GM19193 (cell line): ENCODE results near the gene PRRG4.

Experiments used
- POLR2A ChIP-seq: IDR thresholded peaks from 4 replicates; pipeline ENCODE4 v1.6.1; 2011; ENCODE audit not compliant: insufficient read depth, insufficient read length; ENCODE audit errors: extremely low read depth

The PRRG4 gene

DNA sequence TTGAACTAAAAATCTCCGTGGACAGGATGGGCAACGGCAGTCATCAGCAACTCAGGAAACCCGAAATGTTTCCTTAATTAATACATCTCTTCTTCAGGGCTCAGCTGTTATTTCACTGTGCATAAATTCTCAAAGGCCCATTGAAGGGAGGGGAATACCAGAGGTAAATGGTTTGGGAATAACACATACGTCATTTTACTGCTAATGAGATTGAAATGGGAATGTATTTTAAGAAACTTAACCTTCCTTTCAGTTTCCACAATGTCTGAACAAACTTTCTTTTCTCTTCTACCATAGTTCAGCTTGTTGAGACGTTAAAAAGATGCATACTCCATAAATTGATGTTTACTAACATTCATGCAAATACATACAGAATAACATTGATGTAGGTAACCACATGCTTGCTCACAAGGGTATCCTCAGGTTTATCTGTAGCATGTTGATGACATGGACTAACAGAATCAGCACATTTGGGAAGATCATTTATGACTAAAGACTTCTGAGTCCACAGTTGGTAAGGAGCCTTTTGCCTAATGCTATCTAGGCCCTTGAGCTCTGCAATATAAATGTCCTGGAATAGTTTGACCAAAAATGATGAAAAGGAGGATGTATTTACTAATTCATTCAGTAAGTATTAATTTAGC lies 7.7 kb upstream of the PRRG4 start:
- no peak for TF ChIP-seq POLR2A

DNA sequence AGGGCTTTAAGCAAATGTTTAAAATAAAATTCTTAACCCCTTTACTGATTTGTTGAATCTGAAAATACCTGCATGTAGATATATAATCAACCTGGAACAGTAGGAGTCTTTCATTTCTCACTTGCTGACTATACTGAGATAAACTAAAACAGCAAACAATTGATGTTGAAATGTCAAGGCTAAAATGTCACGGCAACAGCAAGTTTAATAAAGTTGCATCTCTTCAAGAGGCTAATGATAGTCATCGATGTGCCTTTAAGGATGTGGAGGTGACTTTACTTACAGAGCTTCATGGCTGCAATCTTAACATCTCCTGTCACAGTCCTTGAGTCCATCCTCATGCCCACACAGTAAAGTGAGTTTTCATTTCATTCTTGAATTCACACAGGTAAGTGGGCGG lies 3.6 kb upstream of the PRRG4 start:
- TF ChIP-seq POLR2A: no peak

DNA sequence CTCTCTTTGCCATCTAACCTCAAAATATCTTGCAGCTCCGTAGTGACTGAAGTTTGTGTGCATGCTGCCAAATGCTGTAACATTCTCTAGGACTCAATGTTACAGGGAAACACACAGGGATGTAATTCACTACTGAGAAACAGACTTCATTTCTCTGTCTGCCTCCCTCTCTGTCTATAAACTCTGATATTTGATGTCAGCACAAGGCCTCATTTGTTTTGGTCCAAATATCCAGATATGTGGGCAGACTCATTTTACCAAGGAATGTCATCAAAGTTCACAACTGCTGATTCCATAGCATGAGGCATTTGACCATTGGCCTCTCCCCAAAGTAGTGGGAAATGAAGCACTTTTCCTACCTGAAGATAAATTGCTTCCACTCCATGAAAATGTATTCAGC lies 2.5 kb upstream of the PRRG4 start:
- TF ChIP-seq POLR2A: no peak

DNA sequence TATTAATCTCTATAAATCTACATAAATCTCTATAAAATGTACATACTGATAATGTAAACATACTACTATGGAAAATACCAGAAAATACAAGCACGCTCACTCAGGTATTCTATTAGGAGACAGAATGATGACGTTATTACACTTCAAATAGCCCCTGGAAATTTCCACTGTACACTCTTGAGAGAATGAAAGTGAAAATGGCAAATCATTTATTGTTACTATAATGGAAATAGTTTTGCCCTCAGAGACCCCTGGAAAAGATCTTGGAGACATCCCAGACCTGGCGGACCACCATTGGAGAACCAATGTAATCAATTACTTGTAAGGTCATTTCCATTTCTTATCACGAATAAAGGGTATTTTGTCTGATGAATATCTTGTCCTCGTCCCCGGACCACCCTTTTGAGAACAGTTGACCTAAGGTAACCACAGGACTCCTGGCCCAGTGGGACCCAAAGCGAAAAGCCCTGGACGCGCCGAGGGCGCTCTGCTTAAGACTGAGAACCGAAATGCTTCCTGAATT lies 509 bp upstream of the PRRG4 start:
- no peak for TF ChIP-seq POLR2A

DNA sequence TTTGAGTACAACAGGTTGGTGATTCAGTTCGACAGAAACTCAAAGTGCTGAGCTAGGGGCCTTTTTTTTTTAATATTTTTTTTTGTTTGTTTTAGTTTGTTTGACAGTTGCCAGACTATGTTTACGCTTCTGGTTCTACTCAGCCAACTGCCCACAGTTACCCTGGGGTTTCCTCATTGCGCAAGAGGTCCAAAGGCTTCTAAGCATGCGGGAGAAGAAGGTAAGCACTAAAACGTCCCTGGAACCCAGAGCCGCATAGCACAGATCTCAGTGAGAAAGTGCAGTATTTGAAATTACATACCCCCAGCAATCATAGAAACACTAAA lies 649 bp downstream of the PRRG4 start:
- TF ChIP-seq POLR2A: no peak

DNA sequence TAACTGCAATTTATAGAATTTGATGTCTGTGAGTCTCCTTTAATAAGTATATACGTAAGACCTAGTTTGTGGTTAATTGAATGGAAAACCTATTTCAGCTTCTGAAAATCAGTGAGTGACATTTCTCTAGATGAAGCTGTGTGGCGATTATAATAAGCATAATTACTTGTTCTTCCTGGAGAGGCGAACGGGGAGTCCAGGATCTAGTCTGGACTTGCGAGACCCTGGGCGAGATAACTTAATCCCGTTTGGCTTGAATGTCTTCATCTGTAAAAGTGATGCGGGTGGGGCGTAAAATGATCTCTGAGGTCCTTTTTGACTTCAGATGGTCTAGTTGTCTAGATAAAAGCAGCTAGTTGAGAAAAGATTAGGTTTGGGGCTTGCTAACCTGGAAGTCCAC lies 1.1 kb downstream of the PRRG4 start:
- TF ChIP-seq POLR2A: no peak

DNA sequence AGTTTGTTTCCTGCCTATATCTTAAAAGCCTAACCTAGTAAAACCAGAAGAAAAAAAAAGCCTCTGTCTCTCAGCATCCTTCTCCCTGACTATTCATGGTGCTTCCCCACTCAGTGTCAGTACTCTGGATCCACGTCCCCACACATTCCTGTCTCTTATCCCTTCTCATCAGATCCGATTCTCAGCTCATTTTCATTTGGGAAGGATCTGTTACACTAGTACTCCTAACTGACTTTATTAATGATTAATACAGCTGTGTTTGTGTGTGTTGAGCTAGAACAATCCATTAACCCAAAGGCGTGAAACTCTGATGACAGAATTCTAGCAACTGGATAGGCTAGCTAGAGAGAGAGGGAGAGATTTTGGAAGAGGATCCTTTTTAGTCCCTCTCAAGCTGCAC lies 1.5 kb downstream of the PRRG4 start:
- no peak for TF ChIP-seq POLR2A

DNA sequence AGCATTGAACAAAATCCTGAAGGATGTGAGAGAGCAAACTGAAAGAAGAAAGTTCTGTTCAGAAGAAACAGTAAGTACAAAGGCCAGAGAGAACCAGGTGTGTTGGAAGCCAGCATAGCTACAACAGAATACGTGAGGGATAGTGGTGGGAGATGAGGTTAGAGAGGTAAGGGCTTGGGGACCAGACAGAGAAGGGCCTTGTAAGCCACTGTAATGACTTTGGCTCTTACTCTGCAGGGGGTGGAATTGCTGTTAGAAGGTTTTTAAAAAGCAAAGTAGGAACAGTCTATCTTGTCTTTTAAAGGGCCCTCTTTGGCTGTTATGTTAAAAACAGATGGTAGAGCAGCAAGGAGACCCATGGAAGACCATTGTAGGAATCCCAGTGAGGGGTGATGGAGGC lies 4.2 kb downstream of the PRRG4 start:
- no peak for TF ChIP-seq POLR2A

DNA sequence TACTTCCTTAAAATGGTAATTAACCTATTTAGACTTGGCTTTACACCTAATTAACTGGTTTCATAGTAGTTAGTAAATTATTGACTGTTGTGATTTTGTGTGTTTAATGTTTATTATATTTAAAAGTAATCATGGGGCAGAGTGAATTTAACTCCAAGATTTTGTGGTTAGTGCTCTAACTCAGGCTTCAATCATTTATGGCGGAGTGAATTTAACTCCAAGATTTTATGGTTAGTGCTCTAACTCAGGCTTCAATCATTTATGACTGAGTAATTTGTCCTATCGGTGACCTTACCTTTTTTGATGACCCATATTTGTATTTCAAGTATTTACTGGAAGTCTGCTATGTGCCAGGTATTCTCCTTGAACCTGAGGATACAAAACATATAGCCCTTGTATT lies 7.2 kb downstream of the PRRG4 start:
- no peak for TF ChIP-seq POLR2A

DNA sequence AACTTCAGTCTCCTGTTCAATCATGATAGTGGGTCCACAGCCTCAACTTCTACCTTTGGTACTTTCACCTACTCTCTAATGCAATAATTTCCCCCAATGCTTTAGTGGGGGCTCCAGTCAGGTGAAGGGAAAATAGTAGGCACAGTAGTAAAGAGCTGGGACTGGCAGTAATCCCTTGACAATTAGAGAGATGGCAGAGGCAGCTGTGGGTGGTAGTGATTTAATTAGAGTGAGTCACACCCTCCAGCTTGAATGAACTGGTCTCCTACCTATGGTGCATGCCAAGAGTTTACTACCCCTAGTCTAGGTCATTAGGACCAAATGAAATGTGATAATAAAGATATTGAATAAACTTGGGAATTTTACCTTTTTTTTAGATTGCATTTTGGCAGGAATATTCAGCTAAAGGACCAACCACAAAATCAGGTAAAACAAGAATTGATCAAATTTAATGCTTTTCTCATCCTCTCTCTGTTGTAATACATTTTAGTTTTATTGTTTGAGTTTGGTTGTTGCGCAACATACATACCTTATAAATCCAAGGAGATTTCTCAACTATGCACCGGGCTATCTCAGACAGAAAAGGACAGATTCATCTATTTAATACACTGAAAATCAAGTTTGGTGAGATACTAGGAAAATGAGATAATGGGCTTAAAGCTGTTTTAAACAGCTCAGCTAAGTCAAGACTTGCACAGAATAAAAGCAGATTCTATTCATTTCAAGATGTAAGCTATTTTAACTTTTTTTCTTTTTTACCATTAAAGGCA lies 9.0 kb downstream of the PRRG4 start:
- no peak for TF ChIP-seq POLR2A

DNA sequence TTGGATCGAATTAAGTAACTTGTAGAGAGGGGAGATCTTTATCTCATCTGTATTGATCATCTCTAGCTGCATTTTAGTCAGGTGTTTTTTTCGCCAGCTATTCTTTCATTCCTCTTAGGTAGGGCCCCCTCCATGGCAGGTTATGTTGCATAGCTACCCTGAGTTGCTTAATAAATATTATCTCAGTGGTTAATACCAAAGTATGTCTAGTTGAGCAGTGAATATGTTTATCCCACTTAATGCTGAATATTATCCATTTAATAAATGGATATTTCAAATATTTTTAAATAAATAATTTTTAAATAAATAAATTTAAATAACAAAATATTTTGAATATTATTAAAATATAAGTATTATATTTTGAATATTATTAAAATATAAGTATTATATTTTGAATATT lies 9.6 kb downstream of the PRRG4 start:
- no peak for TF ChIP-seq POLR2A

DNA sequence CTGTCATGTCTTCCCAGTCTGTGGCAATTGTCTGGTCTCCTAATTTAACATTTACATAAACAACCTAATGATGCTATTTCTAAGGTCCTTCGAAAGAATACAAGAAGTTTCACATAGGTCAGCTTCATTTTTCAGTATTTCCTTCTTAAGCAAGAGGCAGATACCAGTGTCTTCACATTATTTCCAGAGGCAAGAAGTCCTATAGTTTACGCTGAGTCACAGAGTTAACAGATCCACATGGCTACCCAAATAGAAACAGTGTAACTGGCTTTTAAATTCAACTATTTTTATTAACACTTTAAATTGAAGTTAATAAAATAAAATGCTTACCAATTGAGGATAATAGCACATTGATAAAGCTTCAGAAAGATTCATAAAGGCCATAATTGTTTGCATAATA lies 10.9 kb downstream of the PRRG4 start:
- no peak for TF ChIP-seq POLR2A

DNA sequence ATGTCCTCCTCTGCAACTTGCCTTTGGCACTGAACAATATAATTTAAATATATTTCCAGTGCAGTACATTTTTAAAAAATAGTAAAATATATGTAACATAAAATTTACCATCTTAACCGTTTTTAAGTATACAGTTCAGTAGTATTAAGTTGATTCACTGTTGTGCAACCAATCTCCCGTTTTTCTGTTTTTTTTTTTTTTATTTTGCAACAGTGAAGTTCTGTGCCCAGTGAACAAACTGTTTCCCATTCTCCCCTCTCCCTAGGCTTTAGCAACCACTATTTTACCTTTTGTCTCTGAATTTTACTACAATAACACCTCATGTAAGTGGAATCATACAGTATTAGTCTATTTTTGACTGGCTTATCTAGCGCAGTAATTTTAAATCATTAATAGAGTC lies 13.8 kb downstream of the PRRG4 start:
- TF ChIP-seq POLR2A: no peak

DNA sequence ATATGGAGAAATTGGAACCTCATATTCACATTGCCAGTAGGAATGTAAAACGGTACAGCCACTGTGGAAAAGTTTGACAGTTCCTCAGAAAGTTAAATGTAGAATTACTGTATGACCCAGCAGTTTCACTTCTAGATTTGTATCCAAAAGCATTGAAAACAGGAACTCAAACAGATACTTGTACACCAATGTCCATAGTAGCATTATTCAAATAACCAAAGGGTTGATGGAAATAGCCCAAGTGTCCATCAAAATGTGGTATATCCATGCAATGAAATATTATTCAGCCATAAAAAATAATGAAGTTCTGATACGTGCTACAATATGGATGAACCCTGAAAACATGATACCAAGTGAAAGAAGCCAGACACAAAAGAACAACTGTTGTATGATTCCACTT lies 17.8 kb downstream of the PRRG4 start:
- no peak for TF ChIP-seq POLR2A

DNA sequence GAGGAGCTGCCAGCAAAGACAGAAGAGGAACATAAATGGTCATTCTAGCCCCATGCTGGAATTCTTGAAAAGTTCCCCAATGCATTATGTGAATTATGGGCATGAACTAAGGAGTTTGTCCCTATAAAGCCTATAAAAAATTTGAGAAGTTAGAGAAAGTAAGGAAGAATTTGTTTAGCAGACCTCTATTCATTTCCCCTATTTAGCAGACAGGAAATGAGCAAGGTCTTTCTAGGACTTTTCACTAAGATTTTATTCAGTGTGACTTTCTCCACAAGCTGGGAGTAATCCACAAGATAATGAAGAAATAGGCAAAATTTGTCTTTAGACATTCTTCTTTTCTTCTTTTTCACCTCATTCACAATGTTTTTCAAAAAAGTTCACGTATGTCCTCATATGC lies 20.0 kb downstream of the PRRG4 start:
- no peak for TF ChIP-seq POLR2A

DNA sequence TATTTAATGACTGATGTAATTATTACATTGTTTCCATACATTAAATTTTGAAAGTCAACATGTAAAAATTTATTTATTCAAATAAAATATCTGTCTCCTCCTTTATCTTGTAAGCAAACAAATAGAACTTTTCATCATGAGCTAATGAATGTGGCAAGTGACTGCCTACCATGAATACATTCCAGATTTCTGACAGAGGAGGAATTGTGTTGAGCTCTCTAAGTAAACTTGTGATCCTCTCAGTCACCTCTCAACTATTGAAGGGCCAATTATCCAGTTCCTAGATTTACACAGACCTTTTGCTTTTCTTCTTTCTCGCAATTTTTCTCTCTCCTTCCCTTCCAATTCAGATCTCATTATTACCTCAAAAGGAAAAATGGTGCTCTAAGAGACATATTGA lies 21.5 kb downstream of the PRRG4 start:
- TF ChIP-seq POLR2A: no peak

DNA sequence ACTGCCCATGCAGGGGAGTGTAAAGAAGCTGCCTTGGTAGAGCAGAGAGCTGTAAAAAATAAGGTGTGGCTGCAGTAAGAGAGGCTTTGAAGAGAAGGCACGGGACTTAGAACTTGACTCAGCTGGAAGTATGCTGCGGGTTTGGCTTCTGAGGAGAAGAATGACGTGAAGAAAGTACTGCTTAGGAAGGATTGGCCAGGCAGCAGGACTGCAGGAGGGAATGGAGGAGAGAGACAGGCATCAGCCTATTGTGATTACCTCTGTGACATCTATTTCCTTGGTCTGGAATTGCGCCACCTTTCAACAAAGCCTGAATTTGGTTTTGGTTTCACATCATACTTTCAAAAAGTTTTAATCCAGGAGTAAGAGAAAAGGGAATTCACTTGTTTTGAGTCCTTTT lies 22.5 kb downstream of the PRRG4 start:
- TF ChIP-seq POLR2A: no peak

DNA sequence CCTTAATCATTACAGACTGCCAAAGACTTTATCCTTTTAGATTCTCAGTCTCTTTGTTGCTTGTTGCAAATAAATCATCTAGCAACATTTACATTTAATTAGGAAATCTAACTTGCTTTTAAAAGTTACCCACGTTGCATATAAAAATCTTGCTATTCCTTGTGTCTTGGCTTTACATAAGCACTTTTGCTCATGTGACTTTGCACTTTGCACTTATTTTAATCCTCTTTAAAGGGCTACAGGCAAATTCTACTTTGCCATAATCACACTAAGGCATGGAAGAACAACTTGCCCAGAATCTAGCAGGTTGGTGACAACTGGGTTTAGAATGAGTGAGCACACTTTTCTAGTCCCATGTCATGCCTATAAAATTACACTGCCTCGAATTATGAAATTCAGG lies 25.9 kb downstream of the PRRG4 start:
- TF ChIP-seq POLR2A: no peak

DNA sequence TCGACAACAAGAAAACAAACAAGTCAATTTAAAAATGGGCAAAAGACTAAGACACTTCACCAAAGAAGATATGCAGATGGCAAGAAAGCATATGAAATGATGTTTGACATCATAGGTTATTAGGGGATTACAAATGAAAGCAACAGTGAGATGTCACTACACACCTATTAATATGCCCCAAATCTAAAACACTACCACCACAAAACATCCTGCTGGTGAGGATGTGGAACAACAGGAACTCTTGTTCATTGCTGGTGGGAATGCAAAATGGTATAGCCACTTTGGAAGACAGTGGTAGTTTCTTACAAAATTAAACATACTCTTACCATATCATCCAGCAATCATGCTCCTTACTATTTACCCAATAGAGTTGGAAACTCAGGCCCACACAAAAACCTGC lies 29.0 kb downstream of the PRRG4 start:
- no peak for TF ChIP-seq POLR2A
